SK-N-SH (cell line): ENCODE measurements around the gene LCN6. TPM values are rescaled to one million over a fixed set of nuclear protein-coding genes. Genes with fewer than 3 reads are reported as not detected.

Experiments used
- CTCF ChIA-PET: fragments of 300-600, 350-600 bp; formaldehyde crosslinking; extraction: SDS; loops from one replicate; lab custom pipeline; 2021; lab: Yijun Ruan, JAX
- POLR2A ChIA-PET: fragments of 350-600 bp; sonication (Branson Sonifier 250); formaldehyde crosslinking; extraction: SDS; loops from one replicate; lab custom pipeline; 2020; ENCODE audit warnings: antibody characterized with exemption, inconsistent platforms; lab: Yijun Ruan, JAX
- DNase-seq: peaks from one replicate; pipeline ENCODE4 v3.0.0; 2012
- H2AFZ ChIP-seq: fragments of 200-600 bp; sonication (generic); 2 replicates; pipeline ENCODE4 v1.8.1; 2016; ENCODE audit warnings: antibody characterized with exemption, mild to moderate bottlenecking, low read depth
- H3F3A ChIP-seq: fragments of 200-600 bp; sonication (generic); replicated peaks from 2 replicates; pipeline ENCODE3; 2016; ENCODE audit warnings: antibody characterized with exemption, mild to moderate bottlenecking; ENCODE audit not compliant: insufficient read depth
- H3K27ac ChIP-seq, 2 experiments: fragments of 200-500 bp in 1 of 2; fragments of 200-600 bp in 1 of 2; sonication (Bioruptor generic) in 1 of 2; sonication (generic), shearing (Covaris generic) in 1 of 2; 2 replicates each; pipeline versions ENCODE4 v1.5.1 to v1.6.1; 2014 to 2016; ENCODE audit warnings: low read depth in 2 of 2, inconsistent platforms in 1 of 2, low read length in 1 of 2, mild to moderate bottlenecking in 1 of 2, mixed read lengths in 1 of 2
- H3K27me3 ChIP-seq: fragments of 200-600 bp; sonication (generic), shearing (Covaris generic); 2 replicates; pipeline ENCODE4 v1.6.1; 2016; ENCODE audit warnings: mixed run types; ENCODE audit not compliant: insufficient read depth
- H3K36me3 ChIP-seq, 2 experiments: fragments of 200-500 bp in 1 of 2; fragments of 200-600 bp in 1 of 2; sonication (Bioruptor generic) in 1 of 2; sonication (generic) in 1 of 2; replicated peaks in 1 of 2; 2 replicates each; pipeline versions ENCODE3 to v1.5.1; 2014 to 2016; ENCODE audit warnings: low read length in 1 of 2, mild to moderate bottlenecking in 1 of 2; ENCODE audit not compliant: insufficient read depth in 2 of 2, control insufficient read depth in 1 of 2
- H3K4me1 ChIP-seq, 2 experiments: fragments of 200-500 bp in 1 of 2; fragments of 200-600 bp in 1 of 2; sonication (Bioruptor generic) in 1 of 2; sonication (generic), shearing (Covaris generic) in 1 of 2; 2 replicates each; pipeline versions ENCODE4 v1.5.1 to v1.6.1; 2014 to 2016; ENCODE audit warnings: low read depth in 1 of 2, low read length in 1 of 2, mixed run types in 1 of 2; ENCODE audit not compliant: insufficient read depth in 2 of 2, control insufficient read depth in 1 of 2
- H3K4me2 ChIP-seq: fragments of 200-600 bp; sonication (generic), shearing (Covaris generic); 2 replicates; pipeline ENCODE4 v1.6.1; 2017; ENCODE audit warnings: mixed run types
- H3K4me3 ChIP-seq, 2 experiments: fragments of 200-500 bp in 1 of 2; fragments of 200-600 bp in 1 of 2; sonication (Bioruptor generic) in 1 of 2; sonication (generic), shearing (Covaris generic) in 1 of 2; 2 replicates each; pipeline versions ENCODE4 v1.5.1 to v1.8.1; 2014 to 2016; ENCODE audit warnings: low read depth in 2 of 2, inconsistent platforms in 1 of 2, low read length in 1 of 2, mild to moderate bottlenecking in 1 of 2, mixed read lengths in 1 of 2, moderate library complexity in 1 of 2
- H3K79me2 ChIP-seq: fragments of 200-600 bp; sonication (generic); 2 replicates; pipeline ENCODE4 v1.8.1; 2017; ENCODE audit warnings: mild to moderate bottlenecking; ENCODE audit not compliant: insufficient read depth
- H3K9ac ChIP-seq: fragments of 200-600 bp; sonication (generic); 2 replicates; pipeline ENCODE4 v1.6.1; 2017; ENCODE audit warnings: mixed run types
- H3K9me2 ChIP-seq: fragments of 200-600 bp; sonication (generic); 2 replicates; pipeline ENCODE4 v1.6.1; 2017; ENCODE audit warnings: mixed run types
- H3K9me3 ChIP-seq: fragments of 200-600 bp; sonication (generic); 2 replicates; pipeline ENCODE4 v1.6.1; 2017; ENCODE audit warnings: mixed run types, mild to moderate bottlenecking, moderate library complexity
- H4K20me1 ChIP-seq: fragments of 200-600 bp; sonication (generic); 2 replicates; pipeline ENCODE4 v1.6.1; 2017; ENCODE audit warnings: mild to moderate bottlenecking, mixed run types; ENCODE audit not compliant: insufficient read depth
- CHD2 ChIP-seq: fragments of 150-350 bp; IDR thresholded peaks from 2 replicates; pipeline ENCODE4 v1.6.1; 2018; ENCODE audit warnings: low read length; ENCODE audit not compliant: partially characterized antibody
- CTCF ChIP-seq: fragments of 200-600 bp; sonication (generic); IDR thresholded peaks from 2 replicates; pipeline ENCODE4 v1.6.1; 2017; ENCODE audit warnings: antibody characterized with exemption, mild to moderate bottlenecking, moderate library complexity
- ELF1 ChIP-seq: IDR thresholded peaks from 2 replicates; pipeline ENCODE4 v1.4.0; 2012
- EP300 ChIP-seq, 2 experiments: IDR thresholded peaks; 2 replicates each; pipeline versions ENCODE4 v1.4.0 to v1.6.1; 2012; ENCODE audit warnings: borderline replicate concordance in 1 of 2, low read depth in 1 of 2, low read length in 1 of 2
- FOSL2 ChIP-seq: IDR thresholded peaks from 2 replicates; pipeline ENCODE4 v1.4.0; 2012; ENCODE audit warnings: low read depth, mild to moderate bottlenecking, moderate library complexity, borderline replicate concordance
- FOXJ3 ChIP-seq: sonication (generic); formaldehyde crosslinking; IDR thresholded peaks from 2 replicates; pipeline ENCODE4 v1.5.1; 2020; ENCODE audit warnings: mild to moderate bottlenecking, missing genetic modification reagents
- FOXM1 ChIP-seq: IDR thresholded peaks from 2 replicates; pipeline ENCODE4 v1.4.0; 2012; ENCODE audit warnings: low read depth, mild to moderate bottlenecking
- JUND ChIP-seq: IDR thresholded peaks from 2 replicates; pipeline ENCODE4 v1.4.0; 2012
- MAX ChIP-seq: IDR thresholded peaks from 2 replicates; pipeline ENCODE4 v1.4.0; 2012; ENCODE audit warnings: low read depth
- MXI1 ChIP-seq: IDR thresholded peaks from 2 replicates; pipeline ENCODE4 v1.6.1; 2012; ENCODE audit warnings: mild to moderate bottlenecking, low read depth, low read length, improper control_type of control experiment
- NFIC ChIP-seq: IDR thresholded peaks from 2 replicates; pipeline ENCODE4 v1.4.0; 2012; ENCODE audit warnings: borderline replicate concordance
- POLR2AphosphoS5 ChIP-seq: IDR thresholded peaks from 2 replicates; pipeline ENCODE4 v1.6.1; 2012; ENCODE audit warnings: low read depth, low read length
- RCOR1 ChIP-seq: fragments of 150-350 bp; IDR thresholded peaks from 2 replicates; pipeline ENCODE4 v1.6.1; 2017; ENCODE audit warnings: antibody characterized with exemption, low read length
- SIN3A ChIP-seq: IDR thresholded peaks from 2 replicates; pipeline ENCODE4 v1.6.1; 2012; ENCODE audit warnings: low read depth, mild to moderate bottlenecking, low read length, moderate library complexity, borderline replicate concordance
- SMC3 ChIP-seq: IDR thresholded peaks from 2 replicates; pipeline ENCODE4 v1.6.1; 2012; ENCODE audit warnings: low read depth, low read length, improper control_type of control experiment
- TAF1 ChIP-seq: IDR thresholded peaks from 2 replicates; pipeline ENCODE4 v1.6.1; 2012; ENCODE audit warnings: low read depth, mild to moderate bottlenecking, low read length, moderate library complexity, borderline replicate concordance
- TCF12 ChIP-seq: IDR thresholded peaks from 2 replicates; pipeline ENCODE4 v1.4.0; 2012
- YY1 ChIP-seq: IDR thresholded peaks from 2 replicates; pipeline ENCODE4 v1.4.0; 2012; ENCODE audit warnings: low read depth, mild to moderate bottlenecking
- WGBS: methylation state at CpG from one replicate; pipeline ENCODE4 v1.1.6; 2017; ENCODE audit warnings: low lambda C conversion rate; 5-methylcytosine and 5-hydroxymethylcytosine counted together
- polyA plus RNA-seq, 3 experiments: library from polyadenylated mRNA; depleted of rRNA; stranded (reverse); fragments of >200 nt; gene quantifications; 2 replicates each; pipeline ENCODE4 v1.2.3, GENCODE V29; 2012
- TF ChIP-seq, protein P1 (sequence below): IDR thresholded peaks from 2 replicates; pipeline ENCODE4; 2012
- TF ChIP-seq, protein P2 (sequence below): IDR thresholded peaks from 2 replicates; pipeline ENCODE4 v1.6.1; 2012; ENCODE audit warnings: mild to moderate bottlenecking, low read depth, low read length, moderate library complexity
- TF ChIP-seq, protein P3 (sequence below): IDR thresholded peaks from 2 replicates; pipeline ENCODE4 v1.4.0; 2012; ENCODE audit warnings: low read depth, borderline replicate concordance

LCN6 gene
- polyA plus RNA-seq, 1 of the 3 experiments (the other 2 are of a cell fraction), result not detected

DNA sequence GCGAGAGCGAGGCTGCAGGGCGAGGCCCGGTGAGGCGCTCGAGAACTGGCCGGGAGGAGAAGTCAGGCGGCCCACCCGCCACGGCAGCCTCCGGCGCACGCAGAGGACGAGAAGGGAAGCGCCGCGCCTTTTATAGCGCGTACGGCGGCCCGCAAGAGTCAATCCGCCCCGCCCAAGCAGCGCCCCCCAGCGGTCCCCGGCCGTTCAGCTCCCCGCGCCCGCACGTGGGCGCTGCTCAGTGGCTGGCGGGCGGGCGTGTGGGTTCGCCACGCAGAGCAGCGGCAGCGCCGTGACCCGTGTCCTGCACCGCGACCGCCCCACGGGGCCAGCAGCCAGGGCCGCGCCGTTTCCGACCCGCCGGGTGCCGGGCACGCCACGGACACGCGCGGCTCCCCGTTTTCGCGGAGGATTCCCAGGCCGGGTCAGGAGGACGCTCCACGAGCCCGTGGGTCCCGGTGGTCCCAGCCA is 20.2 kb downstream of the LCN6 start:
- Histone ChIP-seq H3K9me3 (no peaks in the 10 kb centered on the region), H3K27me3 (no peaks in the 10 kb centered on the region), H3K9me2 (no peaks in the 10 kb centered on the region), H4K20me1 (peaks cover 46% of the 10 kb centered on the region), H3K79me2 (peaks cover 65% of the 10 kb centered on the region), H2AFZ (peak overlapping the region; percentile 84), H3F3A (peaks cover 24% of the 10 kb centered on the region), H3K4me2 (peak overlapping the region; percentile 84), H3K9ac (peak overlapping the region; percentile 95), H3K4me1 (peaks cover 12 to 25% of the 10 kb centered on the region in 2 experiments; a peak in 2 of 4 replicates), H3K27ac (peak overlapping the region in 1 of 2 experiments; percentile 63; a peak in 2 of 4 replicates), H3K4me3 (peak overlapping the region; percentile 83 to 85), H3K36me3 (peaks cover 25 to 26% of the 10 kb centered on the region in 2 experiments)
- WGBS, result 0% methylated on average over 2 of the region's 66 CpGs
- peak; percentile 98 for DNase-seq
- CTCF ChIA-PET, result interaction anchor here (0.6 to 6.8 kb wide), 25 partner anchors 9 to 491 kb away, joined by 3 to 99 read pairs (median 5); partner anchors contain the start of genes DIPK1B, LCN10 and LCN8
- POLR2A ChIA-PET, result interaction anchor here (0.5 to 5.2 kb wide), 20 partner anchors 8 to 435 kb away, joined by 3 to 51 read pairs (median 3); partner anchors contain the start of gene LCN8
- TF ChIP-seq MAX (peak; percentile 98), POLR2AphosphoS5 (peak; percentile 99), ELF1 (peak; percentile 83), FOSL2 (peak; percentile 42; the same call in 1 of the 2 replicates), MXI1 (peak; percentile 99), CHD2 (peak; percentile 85), CTCF (peak; percentile 75), NFIC (no peak), RCOR1 (peak; percentile 56; the same call in 1 of the 2 replicates), JUND (no peak), TAF1 (peak; percentile 98), YY1 (peak; percentile 75), TCF12 (peak; percentile 23; the same call in 1 of the 2 replicates), SMC3 (no peak), FOXM1 (no peak), EP300 (IDR thresholded peaks at IDR 0.05; ENCODE audit: borderline replicate concordance in 1 of 2, low read depth in 1 of 2, low read length in 1 of 2) (peak in 1 of 2 experiments; percentile 49; a peak in 1 of 4 replicates), SIN3A (peak; percentile 97), FOXJ3 (CRISPR knock-in tag) (no peak)
- TF ChIP-seq, protein P1, sequence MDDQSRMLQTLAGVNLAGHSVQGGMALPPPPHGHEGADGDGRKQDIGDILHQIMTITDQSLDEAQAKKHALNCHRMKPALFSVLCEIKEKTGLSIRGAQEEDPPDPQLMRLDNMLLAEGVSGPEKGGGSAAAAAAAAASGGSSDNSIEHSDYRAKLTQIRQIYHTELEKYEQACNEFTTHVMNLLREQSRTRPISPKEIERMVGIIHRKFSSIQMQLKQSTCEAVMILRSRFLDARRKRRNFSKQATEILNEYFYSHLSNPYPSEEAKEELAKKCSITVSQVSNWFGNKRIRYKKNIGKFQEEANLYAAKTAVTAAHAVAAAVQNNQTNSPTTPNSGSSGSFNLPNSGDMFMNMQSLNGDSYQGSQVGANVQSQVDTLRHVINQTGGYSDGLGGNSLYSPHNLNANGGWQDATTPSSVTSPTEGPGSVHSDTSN, result peak; percentile 34; the same call in 1 of the 2 replicates
- TF ChIP-seq, protein P2, sequence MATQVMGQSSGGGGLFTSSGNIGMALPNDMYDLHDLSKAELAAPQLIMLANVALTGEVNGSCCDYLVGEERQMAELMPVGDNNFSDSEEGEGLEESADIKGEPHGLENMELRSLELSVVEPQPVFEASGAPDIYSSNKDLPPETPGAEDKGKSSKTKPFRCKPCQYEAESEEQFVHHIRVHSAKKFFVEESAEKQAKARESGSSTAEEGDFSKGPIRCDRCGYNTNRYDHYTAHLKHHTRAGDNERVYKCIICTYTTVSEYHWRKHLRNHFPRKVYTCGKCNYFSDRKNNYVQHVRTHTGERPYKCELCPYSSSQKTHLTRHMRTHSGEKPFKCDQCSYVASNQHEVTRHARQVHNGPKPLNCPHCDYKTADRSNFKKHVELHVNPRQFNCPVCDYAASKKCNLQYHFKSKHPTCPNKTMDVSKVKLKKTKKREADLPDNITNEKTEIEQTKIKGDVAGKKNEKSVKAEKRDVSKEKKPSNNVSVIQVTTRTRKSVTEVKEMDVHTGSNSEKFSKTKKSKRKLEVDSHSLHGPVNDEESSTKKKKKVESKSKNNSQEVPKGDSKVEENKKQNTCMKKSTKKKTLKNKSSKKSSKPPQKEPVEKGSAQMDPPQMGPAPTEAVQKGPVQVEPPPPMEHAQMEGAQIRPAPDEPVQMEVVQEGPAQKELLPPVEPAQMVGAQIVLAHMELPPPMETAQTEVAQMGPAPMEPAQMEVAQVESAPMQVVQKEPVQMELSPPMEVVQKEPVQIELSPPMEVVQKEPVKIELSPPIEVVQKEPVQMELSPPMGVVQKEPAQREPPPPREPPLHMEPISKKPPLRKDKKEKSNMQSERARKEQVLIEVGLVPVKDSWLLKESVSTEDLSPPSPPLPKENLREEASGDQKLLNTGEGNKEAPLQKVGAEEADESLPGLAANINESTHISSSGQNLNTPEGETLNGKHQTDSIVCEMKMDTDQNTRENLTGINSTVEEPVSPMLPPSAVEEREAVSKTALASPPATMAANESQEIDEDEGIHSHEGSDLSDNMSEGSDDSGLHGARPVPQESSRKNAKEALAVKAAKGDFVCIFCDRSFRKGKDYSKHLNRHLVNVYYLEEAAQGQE, result peak; percentile 76; the same call in 1 of the 2 replicates
- TF ChIP-seq, protein P3, sequence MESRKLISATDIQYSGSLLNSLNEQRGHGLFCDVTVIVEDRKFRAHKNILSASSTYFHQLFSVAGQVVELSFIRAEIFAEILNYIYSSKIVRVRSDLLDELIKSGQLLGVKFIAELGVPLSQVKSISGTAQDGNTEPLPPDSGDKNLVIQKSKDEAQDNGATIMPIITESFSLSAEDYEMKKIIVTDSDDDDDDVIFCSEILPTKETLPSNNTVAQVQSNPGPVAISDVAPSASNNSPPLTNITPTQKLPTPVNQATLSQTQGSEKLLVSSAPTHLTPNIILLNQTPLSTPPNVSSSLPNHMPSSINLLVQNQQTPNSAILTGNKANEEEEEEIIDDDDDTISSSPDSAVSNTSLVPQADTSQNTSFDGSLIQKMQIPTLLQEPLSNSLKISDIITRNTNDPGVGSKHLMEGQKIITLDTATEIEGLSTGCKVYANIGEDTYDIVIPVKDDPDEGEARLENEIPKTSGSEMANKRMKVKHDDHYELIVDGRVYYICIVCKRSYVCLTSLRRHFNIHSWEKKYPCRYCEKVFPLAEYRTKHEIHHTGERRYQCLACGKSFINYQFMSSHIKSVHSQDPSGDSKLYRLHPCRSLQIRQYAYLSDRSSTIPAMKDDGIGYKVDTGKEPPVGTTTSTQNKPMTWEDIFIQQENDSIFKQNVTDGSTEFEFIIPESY, result peak; percentile 74; the same call in 1 of the 2 replicates
